Thymus (tissue), 14 donors: ENCODE results near the gene GFOD2. TPM values are rescaled to one million over a fixed set of nuclear protein-coding genes. Genes with fewer than 3 reads are reported as not detected.

ENCODE experiments used
- DNase-seq, 9 donors: peaks; one replicate each; pipeline ENCODE4 v3.0.0-alpha.2; 2013; ENCODE audit warnings: low spot score in 9 of 9, low read depth in 6 of 9, missing footprints in 1 of 9
- H3K27ac ChIP-seq, 2 donors: one replicate each; pipeline ENCODE4 v1.5.1; 2013; ENCODE audit warnings: control low read depth in 1 of 2, low read depth in 1 of 2, low read length in 1 of 2, mild to moderate bottlenecking in 1 of 2, moderate library complexity in 1 of 2
- H3K27me3 ChIP-seq, 2 donors: one replicate each; pipeline ENCODE4 v1.5.1; 2013; ENCODE audit warnings: low read length in 1 of 2; ENCODE audit not compliant: control insufficient read depth in 2 of 2, insufficient read depth in 1 of 2
- H3K36me3 ChIP-seq, 2 donors: one replicate each; pipeline ENCODE4 v1.5.1; 2013; ENCODE audit warnings: low read length in 1 of 2, mild to moderate bottlenecking in 1 of 2, moderate library complexity in 1 of 2; ENCODE audit not compliant: control insufficient read depth in 2 of 2, insufficient read depth in 2 of 2
- H3K4me1 ChIP-seq, 2 donors: one replicate each; pipeline ENCODE4 v1.5.1; 2013; ENCODE audit warnings: low read length in 2 of 2; ENCODE audit not compliant: control insufficient read depth in 2 of 2, insufficient read depth in 2 of 2
- H3K4me3 ChIP-seq, 2 donors: one replicate each; pipeline ENCODE4 v1.5.1; 2013; ENCODE audit warnings: low read length in 2 of 2, control low read depth in 1 of 2, mild to moderate bottlenecking in 1 of 2
- H3K9me3 ChIP-seq, 2 donors: one replicate each; pipeline ENCODE4 v1.5.1; 2013; ENCODE audit warnings: low read length in 1 of 2, mild to moderate bottlenecking in 1 of 2; ENCODE audit not compliant: control insufficient read depth in 2 of 2, insufficient read depth in 1 of 2
- WGBS: extraction: QIAGEN DNeasy Blood & Tissue Kit; methylation state at CpG from one replicate; pipeline ENCODE4 v1.1.7; 2013; 5-methylcytosine and 5-hydroxymethylcytosine counted together
- long read RNA-seq, 10 donors: transcript quantifications; one replicate each; lab custom pipeline, GENCODE V29; 2026
- polyA plus RNA-seq: library from polyadenylated mRNA; stranded (reverse); fragments of 200-250 nt; gene quantifications from one replicate; pipeline ENCODE4 v1.2.3, GENCODE V29; 2013
- total RNA-seq: library from RNA; stranded (reverse); fragments of 120-200 nt; gene quantifications from one replicate; pipeline ENCODE4 v1.2.4, GENCODE V29; 2013
- donor health status: healthy.

Gene GFOD2, protein sequence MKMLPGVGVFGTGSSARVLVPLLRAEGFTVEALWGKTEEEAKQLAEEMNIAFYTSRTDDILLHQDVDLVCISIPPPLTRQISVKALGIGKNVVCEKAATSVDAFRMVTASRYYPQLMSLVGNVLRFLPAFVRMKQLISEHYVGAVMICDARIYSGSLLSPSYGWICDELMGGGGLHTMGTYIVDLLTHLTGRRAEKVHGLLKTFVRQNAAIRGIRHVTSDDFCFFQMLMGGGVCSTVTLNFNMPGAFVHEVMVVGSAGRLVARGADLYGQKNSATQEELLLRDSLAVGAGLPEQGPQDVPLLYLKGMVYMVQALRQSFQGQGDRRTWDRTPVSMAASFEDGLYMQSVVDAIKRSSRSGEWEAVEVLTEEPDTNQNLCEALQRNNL
- total RNA-seq, result 10.2 TPM
- polyA plus RNA-seq, result 11.3 TPM
- long read RNA-seq, donor 1, partial matches to known transcripts, result 0 of 1 reads
- long read RNA-seq, donor 1, other reads (novel, unspliced or antisense), result 0 of 1 reads
- long read RNA-seq, donor 2, result 0 reads
- long read RNA-seq, donor 3, full-length matches to known transcripts, result 12 of 12 reads
- long read RNA-seq, donor 3, partial matches to known transcripts, result 0 of 12 reads
- long read RNA-seq, donor 3, other reads (novel, unspliced or antisense), result 0 of 12 reads
- long read RNA-seq, donor 4, full-length matches to known transcripts, result 5 of 5 reads
- long read RNA-seq, donor 4, partial matches to known transcripts, result 0 of 5 reads
- long read RNA-seq, donor 4, other reads (novel, unspliced or antisense), result 0 of 5 reads
- long read RNA-seq, donor 5, full-length matches to known transcripts, result 8 of 8 reads
- long read RNA-seq, donor 5, partial matches to known transcripts, result 0 of 8 reads
- long read RNA-seq, donor 5, other reads (novel, unspliced or antisense), result 0 of 8 reads
- long read RNA-seq, donor 6, full-length matches to known transcripts, result 4 of 4 reads
- long read RNA-seq, donor 6, partial matches to known transcripts, result 0 of 4 reads
- long read RNA-seq, donor 6, other reads (novel, unspliced or antisense), result 0 of 4 reads
- long read RNA-seq, donor 7, full-length matches to known transcripts, result 4 of 4 reads
- long read RNA-seq, donor 7, partial matches to known transcripts, result 0 of 4 reads
- long read RNA-seq, donor 7, other reads (novel, unspliced or antisense), result 0 of 4 reads
- long read RNA-seq, donor 8, full-length matches to known transcripts, result 1 of 1 reads
- long read RNA-seq, donor 8, partial matches to known transcripts, result 0 of 1 reads
- long read RNA-seq, donor 8, other reads (novel, unspliced or antisense), result 0 of 1 reads
- long read RNA-seq, donor 9, full-length matches to known transcripts, result 6 of 6 reads
- long read RNA-seq, donor 9, partial matches to known transcripts, result 0 of 6 reads
- long read RNA-seq, donor 9, other reads (novel, unspliced or antisense), result 0 of 6 reads
- long read RNA-seq, donor 10, full-length matches to known transcripts, result 7 of 7 reads
- long read RNA-seq, donor 10, partial matches to known transcripts, result 0 of 7 reads
- long read RNA-seq, donor 10, other reads (novel, unspliced or antisense), result 0 of 7 reads

GRCh38 chr16:67719048-67719777 lies at the start of gene GFOD2:
TSS of gene GFOD2 (minus strand) at chr16:67719316. CDS start at chr16:67685715, 33,601 bp downstream.
- Histone ChIP-seq H3K36me3 (peaks cover 2 to 9% of the 10 kb centered on the region in 2 donors), H3K9me3 (no peaks in the 10 kb centered on the region), H3K27me3 (no peaks in the 10 kb centered on the region), H3K4me1 (peaks cover 13 to 15% of the 10 kb centered on the region in 2 donors), H3K4me3 (peak within 1 kb of the TSS; percentile 71 to 81), H3K27ac (peak within 1 kb of the TSS; percentile 74 to 93)
- peak; percentile 86 to 98 (median 94) for DNase-seq
- WGBS, result under 1% methylated on average over 59 of the region's 59 CpGs

DNA sequence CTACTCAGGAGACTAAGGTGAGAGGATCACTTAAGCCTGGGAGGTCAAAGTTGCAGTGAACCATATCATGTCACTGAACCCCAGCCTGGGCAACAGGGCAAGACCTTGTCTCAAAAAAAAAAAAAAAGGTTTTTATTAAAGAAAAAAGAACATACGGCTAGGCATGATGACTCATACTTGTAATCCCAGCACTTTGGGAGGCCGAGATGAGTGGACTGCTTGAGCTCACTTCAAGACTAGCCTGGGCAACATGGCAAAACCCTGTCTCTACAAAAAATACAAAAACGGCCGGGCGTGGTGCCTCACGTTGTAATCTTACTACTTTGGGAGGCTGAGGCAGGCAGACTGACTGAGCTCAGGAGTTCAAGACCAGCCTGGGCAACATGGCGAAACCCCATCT lies 48.8 kb upstream of the GFOD2 start:
- WGBS, result 94% methylated on average over 7 of the region's 7 CpGs
- H3K27me3 ChIP-seq, result no peaks in the 10 kb centered on the region
- peaks cover 21 to 35% of the 10 kb centered on the region in 2 donors for H3K36me3 ChIP-seq
- H3K27ac ChIP-seq, result no peak overlapping the region
- peaks cover 0 to 9% of the 10 kb centered on the region in 2 donors for H3K4me1 ChIP-seq
- no peaks in the 10 kb centered on the region for H3K9me3 ChIP-seq
- DNase-seq, result no peak
- H3K4me3 ChIP-seq, result no peak overlapping the region

DNA sequence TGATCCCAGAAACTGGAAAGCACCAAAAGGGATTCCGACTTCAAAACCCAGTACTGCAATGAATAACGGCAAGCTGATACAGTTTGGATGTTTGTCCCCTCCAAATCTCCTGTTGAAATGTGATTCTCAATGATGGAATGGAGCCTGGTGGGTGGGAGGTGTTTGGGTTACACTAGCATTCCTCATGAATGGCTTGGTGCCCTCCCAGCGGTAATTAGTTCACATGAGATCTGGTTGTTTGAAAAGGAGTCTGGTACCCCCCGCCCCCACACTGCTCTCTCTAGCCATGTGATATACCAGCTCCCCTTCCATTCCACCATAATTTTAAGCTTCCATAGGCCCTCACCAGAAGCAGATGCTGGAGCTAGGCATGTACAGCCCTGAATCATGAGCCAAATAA lies 47.2 kb upstream of the GFOD2 start:
- no peaks in the 10 kb centered on the region for H3K27me3 ChIP-seq
- H3K4me3 ChIP-seq, result no peak overlapping the region
- WGBS, result 96% methylated on average over 4 of the region's 4 CpGs
- DNase-seq, result no peak
- H3K36me3 ChIP-seq, result peaks cover 15 to 28% of the 10 kb centered on the region in 2 donors
- no peaks in the 10 kb centered on the region for H3K4me1 ChIP-seq
- no peak overlapping the region for H3K27ac ChIP-seq
- H3K9me3 ChIP-seq, result no peaks in the 10 kb centered on the region

- Histone ChIP-seq H3K27me3 (no peaks in the 10 kb centered on the region), H3K4me3 (no peak overlapping the region), H3K4me1 (peaks cover 0 to 10% of the 10 kb centered on the region in 2 donors), H3K9me3 (no peaks in the 10 kb centered on the region), H3K27ac (no peak overlapping the region), H3K36me3 (peaks cover 7 to 27% of the 10 kb centered on the region in 2 donors)
- no peak for DNase-seq
- WGBS, result 97% methylated on average over 7 of the region's 7 CpGs
Measured at GRCh38 chr16:67764158-67764667, 45.1 kb upstream of the GFOD2 start.

DNA sequence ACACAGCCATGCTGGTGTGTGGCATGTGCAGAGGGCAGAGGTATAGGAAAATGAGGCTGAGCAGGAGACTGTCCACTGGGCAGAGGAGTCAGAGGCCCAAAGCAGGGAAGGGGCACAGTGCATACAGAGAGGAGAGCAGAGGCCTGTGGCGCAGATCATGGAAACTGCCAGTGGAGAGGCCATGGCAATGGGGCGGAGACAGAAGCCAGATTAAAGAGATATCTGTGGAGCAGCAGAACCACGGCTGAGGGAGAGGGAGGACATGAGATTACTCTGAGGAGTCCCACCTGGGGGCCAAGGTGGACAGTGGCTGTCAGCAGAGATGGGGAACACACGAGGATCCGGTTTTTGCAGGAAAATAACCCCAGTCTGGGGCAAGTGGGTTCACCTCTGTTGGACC lies 44.0 kb upstream of the GFOD2 start:
- DNase-seq, result no peak
- Histone ChIP-seq H3K9me3 (no peaks in the 10 kb centered on the region), H3K4me3 (no peak overlapping the region), H3K27ac (no peak overlapping the region), H3K4me1 (peaks cover 0 to 10% of the 10 kb centered on the region in 2 donors), H3K27me3 (no peaks in the 10 kb centered on the region), H3K36me3 (peaks cover 16 to 35% of the 10 kb centered on the region in 2 donors)
- 98% methylated on average over 5 of the region's 5 CpGs for WGBS

GRCh38 chr16:67762385-67762784 lies 43.3 kb upstream of the GFOD2 start:
- Histone ChIP-seq H3K27me3 (no peaks in the 10 kb centered on the region), H3K36me3 (peaks cover 19 to 39% of the 10 kb centered on the region in 2 donors), H3K4me3 (no peak overlapping the region), H3K9me3 (no peaks in the 10 kb centered on the region), H3K27ac (no peak overlapping the region), H3K4me1 (peaks cover 0 to 10% of the 10 kb centered on the region in 2 donors)
- no peak for DNase-seq
- 94% methylated on average over 2 of the region's 2 CpGs for WGBS

- Histone ChIP-seq H3K9me3 (no peaks in the 10 kb centered on the region), H3K36me3 (peaks cover 19 to 39% of the 10 kb centered on the region in 2 donors), H3K27me3 (no peaks in the 10 kb centered on the region), H3K4me1 (peaks cover 0 to 10% of the 10 kb centered on the region in 2 donors), H3K4me3 (no peak overlapping the region), H3K27ac (no peak overlapping the region)
- no peak for DNase-seq
- WGBS, result 98% methylated on average over 1 of the region's 1 CpG
Measured at GRCh38 chr16:67761924-67762323, 42.8 kb upstream of the GFOD2 start.

DNA sequence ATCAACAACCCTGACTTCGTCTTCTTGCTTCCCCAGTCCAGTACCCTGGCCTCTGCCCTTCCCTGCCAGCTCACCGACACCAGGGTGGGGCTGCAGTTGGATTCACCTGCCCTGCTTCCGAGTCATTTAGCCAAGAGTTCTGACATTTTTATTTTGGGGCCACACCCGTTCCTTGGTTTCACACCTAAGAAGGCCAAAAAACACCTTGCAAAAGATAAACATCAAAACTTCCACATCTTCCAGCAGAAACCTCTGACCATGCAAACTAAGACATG lies 41.8 kb upstream of the GFOD2 start:
- H3K9me3 ChIP-seq, result no peaks in the 10 kb centered on the region

More for the DNA sequence above, 41.8 kb upstream of the GFOD2 start:
- H3K27me3 ChIP-seq, result no peaks in the 10 kb centered on the region
- H3K4me3 ChIP-seq, result no peak overlapping the region
- no peak for DNase-seq
- H3K27ac ChIP-seq, result peak overlapping the region in 1 of 2 donors; percentile 70
- H3K4me1 ChIP-seq, result peaks cover 0 to 10% of the 10 kb centered on the region in 2 donors
- 97% methylated on average over 4 of the region's 4 CpGs for WGBS
- H3K36me3 ChIP-seq, result peaks cover 17 to 31% of the 10 kb centered on the region in 2 donors
